Measurements from ENCODE around the gene ATF6. TPM values are rescaled to one million over a fixed set of nuclear protein-coding genes. Genes with fewer than 3 reads are reported as not detected.

ATF6 gene
- total and polyA plus RNA-seq, 9 of the 15 experiments (the other 6 are each of a cell fraction or from before 2014, with no cell fraction given) = 11.7 to 32.4 (median 20.4) TPM

- no peak for DNase-seq (ENCODE audit: extremely low read depth in 1 of 4, low spot score in 3 of 4)
- peak; percentile 39; the same call in 1 of the 2 replicates for TF ChIP-seq C11orf30 (IDR thresholded peaks at IDR 0.05; ENCODE audit: low read depth)
- no peak for TF ChIP-seq CBX3 (IDR thresholded peaks at IDR 0.05; ENCODE audit: borderline replicate concordance in 1 of 2, low read length in 2 of 2)
- TF ChIP-seq MAFG (tag; conservative IDR thresholded peaks at IDR 0.05) = peak; percentile 36
- TF ChIP-seq ZNF316 (IDR thresholded peaks at IDR 0.05) = peak; percentile 64
- FAIRE-seq = no peak
- ATAC-seq = no peak
- Histone ChIP-seq H3K9ac (ENCODE audit: insufficient read depth in 1 of 2, low read depth in 2 of 2, low read length in 2 of 2) (no peak overlapping the region), H3K4me1 (replicated peaks in 1 of 2; ENCODE audit: control insufficient read depth in 2 of 2, insufficient read depth in 2 of 2, low read length in 2 of 2) (no peaks in the 10 kb centered on the region), H3K4me2 (ENCODE audit: insufficient read depth, low read length) (no peak overlapping the region), H3K27ac (ENCODE audit: extremely low read depth, low read depth, low read length) (no peak overlapping the region), H3K27me3 (ENCODE audit: control insufficient read depth in 2 of 2, insufficient read depth in 2 of 2, low read length in 2 of 2) (no peaks in the 10 kb centered on the region), H3K9me3 (replicated peaks; ENCODE audit: control insufficient read depth, insufficient read depth, low read depth, low read length) (no peaks in the 10 kb centered on the region), H3K9me1 (ENCODE audit: control insufficient read depth, insufficient read depth, low read length) (no peaks in the 10 kb centered on the region), H3K4me3 (no peak overlapping the region), H3K79me2 (ENCODE audit: control insufficient read depth, insufficient read depth, low read length) (no peaks in the 10 kb centered on the region), H4K20me1 (replicated peaks; ENCODE audit: control insufficient read depth, insufficient read depth, low read length) (no peaks in the 10 kb centered on the region), H3K36me3 (ENCODE audit: control insufficient read depth, insufficient read depth, low read length) (no peaks in the 10 kb centered on the region; the same call in 2 of the 3 replicates), H2AFZ (ENCODE audit: low read depth, low read length) (no peak overlapping the region)
- no TSS peak for BruUV-seq (replicated peaks)
- 88% methylated on average over 1 of the region's 1 CpG for WGBS (ENCODE audit: insufficient coverage, low coverage, missing lambda C conversion rate)
- ChIA-PET POLR2A (no interaction called here), CTCF (ENCODE audit: low intra/inter-chr PET ratio) (no interaction called here)
- intact Hi-C loops (cut with micrococcal nuclease) (no loop called here), in situ Hi-C loops (cut with MboI) (no loop called here)
Observed at GRCh38 chr1:161930064-161930463, 163.9 kb downstream of the ATF6 start.

GRCh38 chr1:161932668-161933067 lies 166.5 kb downstream of the ATF6 start:
- Histone ChIP-seq H3K9me1 (ENCODE audit: control insufficient read depth, insufficient read depth, low read length) (no peaks in the 10 kb centered on the region), H4K20me1 (replicated peaks; ENCODE audit: control insufficient read depth, insufficient read depth, low read length) (no peaks in the 10 kb centered on the region), H3K79me2 (ENCODE audit: control insufficient read depth, insufficient read depth, low read length) (no peaks in the 10 kb centered on the region), H3K27ac (ENCODE audit: extremely low read depth, low read depth, low read length) (no peak overlapping the region), H3K4me1 (replicated peaks in 1 of 2; ENCODE audit: control insufficient read depth in 2 of 2, insufficient read depth in 2 of 2, low read length in 2 of 2) (no peaks in the 10 kb centered on the region), H3K4me2 (ENCODE audit: insufficient read depth, low read length) (no peak overlapping the region), H3K4me3 (no peak overlapping the region), H3K9me3 (replicated peaks; ENCODE audit: control insufficient read depth, insufficient read depth, low read depth, low read length) (no peaks in the 10 kb centered on the region), H3K36me3 (ENCODE audit: control insufficient read depth, insufficient read depth, low read length) (peaks cover 4% of the 10 kb centered on the region; the same call in 2 of the 3 replicates), H3K9ac (ENCODE audit: insufficient read depth in 1 of 2, low read depth in 2 of 2, low read length in 2 of 2) (no peak overlapping the region), H2AFZ (ENCODE audit: low read depth, low read length) (no peak overlapping the region), H3K27me3 (ENCODE audit: control insufficient read depth in 2 of 2, insufficient read depth in 2 of 2, low read length in 2 of 2) (no peaks in the 10 kb centered on the region)
- WGBS (ENCODE audit: insufficient coverage, low coverage, missing lambda C conversion rate) = 65% methylated on average over 2 of the region's 2 CpGs
- ChIA-PET CTCF (ENCODE audit: low intra/inter-chr PET ratio) (no interaction called here), POLR2A (interaction anchor here (0.9 kb wide), 1 partner anchor 9 kb away, joined by 4 read pairs; no protein-coding TSS in a partner anchor)
- intact Hi-C loops (cut with micrococcal nuclease) (no loop called here), in situ Hi-C loops (cut with MboI) (no loop called here)
- no peak for FAIRE-seq
- no TSS peak for BruUV-seq (replicated peaks)
- no peak for DNase-seq (ENCODE audit: extremely low read depth in 1 of 4, low spot score in 3 of 4)
- TF ChIP-seq FOXJ2 (tag; IDR thresholded peaks at IDR 0.05) (0 out of 2 replicates have a peak, but pooled peaks have one; percentile 16), ZNF584 (CRISPR knock-in tag; IDR thresholded peaks at IDR 0.05; ENCODE audit: low read depth) (no peak), NR4A1 (CRISPR knock-in tag; IDR thresholded peaks at IDR 0.05) (no peak), NR4A1 (tag; IDR thresholded peaks at IDR 0.05) (0 out of 2 replicates have a peak, but pooled peaks have one; percentile 29)
- ATAC-seq = no peak
